GM19035 (cell line): Measurements from ENCODE around the gene PDXDC1.
"Not testable (repeated sequence)": the region's sequence is repeated elsewhere in the genome, so short reads cannot be mapped to it uniquely, and the experiment has no call there.

Experiments used
- ATAC-seq: cut with Tn5 transposase; IDR thresholded peaks from one replicate; pipeline ENCODE4 v1.9.1; 2021; ENCODE audit not compliant: unreplicated experiment

Gene PDXDC1

DNA sequence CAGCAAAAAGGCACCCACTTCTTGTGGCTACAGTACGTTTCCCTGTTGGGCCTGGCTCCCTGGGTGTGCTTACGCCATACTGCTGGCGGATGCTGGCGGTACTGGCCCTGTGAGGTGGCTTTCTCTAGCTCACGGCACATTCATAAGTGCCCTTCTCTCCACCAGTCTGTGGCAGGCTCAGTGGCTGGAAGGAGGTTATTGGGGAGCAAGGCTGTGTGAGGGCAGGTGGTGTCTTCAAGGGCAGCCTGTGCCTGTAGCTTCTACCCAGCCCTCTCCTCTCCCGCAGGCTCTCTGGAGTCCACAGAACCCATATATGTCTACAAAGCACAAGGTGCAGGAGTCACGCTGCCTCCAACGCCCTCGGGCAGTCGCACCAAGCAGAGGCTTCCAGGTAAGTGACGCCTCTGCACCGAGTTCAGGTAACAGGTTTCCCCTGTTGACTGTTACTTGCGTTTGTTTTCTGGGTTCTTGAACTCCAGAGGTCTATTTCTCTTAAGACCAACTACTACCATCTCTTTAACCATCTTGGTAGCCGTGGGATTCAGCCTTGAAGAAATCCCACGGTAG, 60.4 kb downstream of the PDXDC1 start:
- no peak for ATAC-seq

- no peak for ATAC-seq
Measured at GRCh38 chr16:15037003-15037402, 62.2 kb downstream of the PDXDC1 start.

DNA sequence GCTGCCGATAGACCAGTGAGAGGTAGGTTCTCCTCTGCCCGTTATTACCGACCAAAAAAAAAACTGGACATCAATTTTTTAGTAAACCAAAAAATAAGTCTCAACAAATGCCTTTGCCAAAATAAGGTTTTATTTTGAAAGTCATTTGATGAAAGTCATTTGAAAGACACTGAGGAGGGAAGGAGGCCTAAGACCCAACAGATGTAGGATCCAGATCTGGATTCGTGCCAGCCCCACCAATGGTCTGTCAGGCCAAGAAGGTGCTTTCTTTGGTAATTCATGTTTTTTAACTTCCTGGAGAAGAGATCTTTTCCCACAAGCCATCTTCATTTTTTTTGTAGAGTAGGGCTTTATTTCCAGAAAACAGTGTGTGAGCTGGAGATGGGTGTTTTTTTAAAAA, 62.9 kb downstream of the PDXDC1 start:
- ATAC-seq = no peak

DNA sequence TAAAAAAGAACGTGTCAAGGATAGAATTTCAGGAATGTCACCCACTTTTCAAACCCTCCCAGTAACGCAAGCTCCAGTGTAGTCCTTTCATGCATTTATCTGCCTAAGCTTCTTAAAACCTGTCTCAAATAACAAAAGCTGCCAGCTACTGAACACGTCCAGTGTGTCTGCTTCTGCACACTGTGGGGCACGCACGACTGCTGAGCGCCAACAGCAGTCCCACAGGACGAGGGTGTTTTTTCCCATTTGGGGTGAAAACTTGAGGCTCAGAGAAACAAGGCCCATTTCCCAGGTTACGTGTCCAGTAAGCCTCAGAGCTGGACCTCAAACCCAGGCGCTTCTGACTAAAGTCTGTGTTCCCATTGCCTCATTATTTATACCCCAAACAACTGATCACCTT, 63.9 kb downstream of the PDXDC1 start:
- no peak for ATAC-seq

DNA sequence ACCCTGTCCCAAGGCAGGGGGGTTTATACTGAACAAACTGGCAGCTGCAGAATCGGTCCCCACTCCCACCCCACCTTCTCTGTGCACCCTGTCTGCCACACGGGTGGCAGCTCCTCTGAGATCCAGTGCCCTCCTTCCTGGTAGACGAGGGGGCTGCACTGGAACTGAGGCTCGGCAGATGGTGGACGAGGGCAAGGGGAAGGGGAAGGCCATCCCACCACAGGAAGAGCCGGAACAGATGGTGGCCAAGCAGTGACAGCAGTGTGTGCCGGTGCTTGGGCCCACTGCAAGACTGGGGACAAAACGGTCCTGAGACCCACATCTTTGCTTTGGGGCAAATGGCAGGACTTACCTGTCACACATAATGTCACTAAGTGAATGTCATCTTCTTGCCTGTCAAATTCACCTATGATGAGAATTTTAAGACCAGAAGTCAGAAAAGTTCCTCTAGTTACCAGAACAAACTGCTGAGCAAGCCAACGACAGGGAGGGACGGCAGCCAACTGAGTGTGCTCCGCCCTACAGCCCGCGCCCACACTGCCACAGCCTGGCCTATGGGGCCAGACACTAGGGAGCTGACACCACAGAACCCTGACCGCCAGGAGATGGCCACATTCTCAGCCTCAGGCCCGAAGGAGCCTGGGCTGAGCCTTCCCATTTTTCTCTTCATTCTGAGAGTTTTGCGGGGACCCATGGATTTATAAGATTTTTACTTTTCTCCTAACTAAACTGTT, 66.6 kb downstream of the PDXDC1 start:
- no peak for ATAC-seq

- ATAC-seq = no peak
Measured at GRCh38 chr16:15043344-15043743, 68.5 kb downstream of the PDXDC1 start.

DNA sequence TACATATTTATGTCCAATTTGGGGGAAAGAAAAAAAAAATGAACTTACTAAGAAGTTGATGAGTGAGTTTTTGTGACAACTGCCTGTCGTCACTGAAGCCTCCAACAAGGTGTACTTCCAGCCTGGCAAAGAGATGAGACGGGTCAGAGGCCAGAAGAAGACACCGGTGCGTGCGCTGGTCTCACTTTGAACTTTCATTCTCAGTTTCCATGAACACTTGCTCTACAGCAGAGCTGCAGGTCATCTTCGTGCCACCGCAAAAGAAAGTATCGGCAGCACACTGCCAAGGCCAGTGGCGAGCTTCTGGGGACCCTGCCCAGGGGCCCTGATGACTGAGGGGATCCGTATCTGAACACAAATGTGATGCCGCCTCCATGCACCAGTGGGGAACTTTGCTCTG, 69.5 kb downstream of the PDXDC1 start:
- ATAC-seq = no peak

DNA sequence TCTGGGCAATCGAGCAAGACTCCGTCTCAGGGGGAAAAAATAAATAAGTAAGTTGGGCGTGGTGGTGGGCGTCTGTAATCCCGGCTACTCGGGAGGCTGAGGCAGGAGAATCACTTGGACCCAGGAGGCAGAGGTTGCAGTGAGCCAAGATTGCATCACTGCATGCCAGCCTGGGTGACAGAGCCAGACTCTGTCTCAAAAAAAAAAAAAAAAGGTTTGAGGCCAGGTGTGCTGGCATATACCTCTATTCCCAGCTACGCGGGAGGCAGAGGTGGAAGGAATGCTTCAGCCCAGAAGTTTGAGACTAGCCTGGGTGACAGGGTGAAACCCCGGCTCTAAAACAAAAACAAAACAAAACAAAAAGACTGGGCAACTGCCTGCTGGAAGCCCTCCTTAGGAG, 70.4 kb downstream of the PDXDC1 start:
- ATAC-seq = not testable (repeated sequence)

- ATAC-seq = no peak
Measured at GRCh38 chr16:15046692-15047376, 72.0 kb downstream of the PDXDC1 start.

GRCh38 chr16:15049581-15050180, 74.9 kb downstream of the PDXDC1 start:
- ATAC-seq = no peak

DNA sequence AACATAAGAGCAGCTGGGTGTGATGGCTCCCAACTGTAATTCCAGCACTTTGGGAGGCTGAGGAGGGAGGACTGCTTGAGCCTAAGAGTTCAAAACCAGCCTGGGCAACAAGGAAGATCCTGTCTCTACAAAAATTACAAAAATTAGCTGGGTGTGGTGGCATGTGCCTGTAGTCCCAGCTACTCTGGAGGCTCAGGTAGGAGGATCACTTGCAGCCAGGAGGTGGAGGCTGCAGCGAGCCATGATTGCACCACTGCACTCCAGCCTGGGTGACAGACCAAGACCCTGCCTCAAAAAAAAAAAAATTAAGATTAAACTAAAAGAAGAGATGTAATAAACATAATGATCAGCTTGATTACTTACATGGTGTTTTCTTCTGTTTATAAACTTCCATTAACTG, 75.6 kb downstream of the PDXDC1 start:
- ATAC-seq = not testable (repeated sequence)

- ATAC-seq = no peak
Measured at GRCh38 chr16:15051387-15051951, 76.6 kb downstream of the PDXDC1 start.

DNA sequence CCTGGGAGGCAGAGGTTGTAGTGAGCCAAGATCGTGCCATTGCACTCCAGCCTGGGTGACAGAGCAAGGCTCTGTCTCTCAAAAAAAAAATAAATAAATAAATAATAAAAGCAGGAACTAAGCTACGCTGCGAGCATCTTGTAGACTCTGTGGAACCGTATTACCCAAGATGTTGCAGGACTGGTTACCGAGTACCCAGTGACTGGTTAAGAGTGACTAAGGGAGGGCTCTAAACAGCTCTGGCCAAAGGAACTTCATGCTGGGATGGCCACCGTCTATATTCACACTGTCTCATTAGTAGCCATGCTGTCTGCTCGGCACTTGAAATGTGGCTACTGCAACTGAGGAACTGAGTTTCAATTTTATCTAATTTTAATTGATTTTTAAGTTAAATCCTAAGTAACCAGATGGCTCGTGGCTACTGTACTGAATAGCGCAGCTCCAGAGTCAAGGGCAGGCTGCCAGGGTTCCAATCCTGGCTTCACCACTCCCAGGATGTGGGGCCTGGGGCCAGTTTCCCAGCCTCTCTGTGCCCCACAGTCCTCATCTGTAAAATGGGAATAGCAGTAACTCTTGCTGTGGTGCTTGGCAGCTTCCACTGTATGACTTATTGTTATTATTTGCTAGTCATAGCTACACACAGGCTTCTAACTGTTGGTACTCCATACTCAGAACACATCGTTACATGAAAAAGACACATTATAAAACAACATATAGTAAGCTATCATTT, 78.1 kb downstream of the PDXDC1 start:
- no peak for ATAC-seq

DNA sequence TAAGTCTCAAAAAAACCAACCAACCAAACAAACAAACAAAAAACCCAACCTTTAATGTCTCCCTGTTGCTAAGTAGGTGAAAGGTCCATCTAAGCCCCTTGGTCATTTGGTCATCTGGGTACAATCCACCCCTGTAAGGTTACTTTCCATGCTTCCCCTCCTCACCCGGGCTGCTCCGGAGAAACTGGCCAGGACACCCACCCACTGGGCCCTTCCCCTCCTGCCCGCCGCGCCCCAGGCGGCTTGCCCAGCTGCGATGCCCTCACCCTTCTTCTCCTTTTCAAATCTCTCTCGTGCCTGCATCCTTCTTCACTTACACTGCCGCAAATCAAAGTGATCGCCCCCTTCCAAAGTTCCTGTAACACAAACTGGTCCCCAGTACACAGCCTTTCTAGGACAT, 79.1 kb downstream of the PDXDC1 start:
- no peak for ATAC-seq

DNA sequence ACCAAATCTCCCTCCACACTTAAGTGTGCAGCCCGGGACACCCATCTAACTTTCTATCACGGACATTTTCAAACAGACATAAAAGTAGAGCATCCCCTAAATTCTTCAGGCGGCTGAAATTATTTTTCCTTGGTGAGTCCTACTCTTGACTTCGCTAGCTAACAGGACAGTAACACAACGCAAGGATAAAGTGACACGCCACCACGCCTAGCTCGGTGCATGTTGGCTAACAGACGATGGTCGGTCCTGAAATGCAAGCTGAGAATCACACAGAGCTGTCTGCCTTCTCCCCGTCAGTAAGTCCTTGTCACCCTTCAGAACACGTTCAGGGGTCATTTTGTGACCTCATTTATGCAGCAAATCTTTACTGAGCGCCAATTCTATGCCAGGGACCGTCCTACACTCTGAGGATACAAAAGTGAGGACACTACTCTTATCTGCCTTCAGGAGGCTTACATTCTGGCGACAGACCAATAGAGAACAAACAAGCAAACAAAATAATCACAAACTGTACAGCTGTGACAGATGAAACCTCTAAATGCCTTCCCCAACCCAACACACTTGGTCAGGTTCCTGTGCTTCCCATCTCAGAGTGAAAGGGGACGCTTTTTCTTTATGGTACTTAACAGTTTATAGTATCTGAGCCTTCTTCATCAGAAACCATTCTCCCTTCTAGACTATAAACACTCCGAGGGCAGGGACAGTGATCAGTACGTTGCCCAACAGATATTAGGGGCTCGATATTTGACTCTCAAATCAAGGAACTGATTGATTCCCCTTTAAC, 79.7 kb downstream of the PDXDC1 start:
- no peak for ATAC-seq

- peak; percentile 59 for ATAC-seq
Measured at GRCh38 chr16:15055141-15056053, 80.6 kb downstream of the PDXDC1 start.

DNA sequence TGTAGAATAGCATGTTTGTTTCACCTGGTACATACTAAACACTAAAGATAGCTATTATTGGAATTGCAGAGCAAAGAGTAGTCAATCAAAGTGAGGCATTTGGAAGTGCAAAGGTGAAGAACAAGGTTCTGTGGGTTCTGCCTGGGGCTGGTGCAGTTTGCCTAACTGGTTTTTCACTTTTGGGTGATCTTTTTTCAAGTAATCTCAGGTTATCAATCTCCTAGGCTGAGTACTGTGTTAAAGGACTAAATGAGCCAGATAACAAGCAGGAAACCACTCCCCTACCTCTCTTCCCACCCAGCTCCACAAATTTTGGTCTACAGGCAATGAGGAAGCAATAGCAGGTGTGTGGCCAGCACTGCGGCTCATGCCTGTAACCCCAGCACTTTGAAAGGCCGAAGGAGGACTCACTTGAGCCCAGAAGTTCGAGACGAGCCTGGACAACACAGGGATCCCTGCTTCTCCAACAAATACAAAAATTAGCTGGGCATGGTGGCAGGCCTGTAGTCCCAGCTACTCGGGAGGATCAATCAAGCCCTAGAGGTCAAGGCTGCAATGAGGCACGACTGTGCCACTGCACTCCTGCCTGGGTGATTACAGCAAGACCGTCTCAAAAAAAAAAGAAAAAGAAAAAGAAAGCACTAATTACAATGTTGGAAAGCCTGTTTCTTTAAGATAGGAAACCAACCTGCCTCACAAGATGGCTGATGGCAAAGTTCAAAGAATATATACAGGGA, 83.0 kb downstream of the PDXDC1 start:
- ATAC-seq = no peak

DNA sequence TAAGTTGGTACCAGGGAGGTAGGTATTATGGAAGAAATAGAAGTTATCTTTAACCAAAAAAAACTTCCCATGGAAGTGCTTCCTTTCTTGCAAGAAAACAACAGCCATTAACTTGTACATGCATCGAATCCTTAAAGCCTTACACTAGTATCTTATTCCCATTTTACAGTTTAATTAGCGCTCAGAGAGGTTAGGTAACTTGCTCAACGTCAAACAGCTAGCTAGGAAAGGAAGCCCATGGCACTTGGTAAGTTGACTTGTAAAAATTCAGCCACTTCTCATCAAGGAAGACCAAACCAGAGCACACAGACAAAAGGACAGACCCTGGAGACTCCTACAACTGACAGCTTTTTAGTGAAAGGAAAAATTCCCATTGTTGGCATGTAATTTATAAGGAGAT, 84.5 kb downstream of the PDXDC1 start:
- ATAC-seq = no peak
